ENCODE measurements around the gene TLL1.

TLL1 gene

GRCh38 chr4:165972747-165973146, 99.7 kb downstream of the TLL1 start:
- H3K27me3 ChIP-seq (ENCODE audit: insufficient read depth, low read length) = no peaks in the 10 kb centered on the region
- H3K9ac ChIP-seq (ENCODE audit: low read depth, low read length) = no peak overlapping the region
- H3K9me3 ChIP-seq (ENCODE audit: insufficient read depth, low read depth, low read length) = no peaks in the 10 kb centered on the region
- no peaks in the 10 kb centered on the region for H3K36me3 ChIP-seq (ENCODE audit: insufficient read depth, low read length)
- no peak overlapping the region for H3K27ac ChIP-seq (ENCODE audit: low read depth, low read length)
- H3K4me1 ChIP-seq (ENCODE audit: insufficient read depth, low read length) = no peaks in the 10 kb centered on the region
- H3K4me3 ChIP-seq (ENCODE audit: low read length) = no peak overlapping the region
- WGBS = 89% methylated on average over 1 of the region's 1 CpG

- 96% methylated on average over 2 of the region's 3 CpGs for WGBS
- Histone ChIP-seq H3K9me3 (ENCODE audit: insufficient read depth, low read depth, low read length) (no peaks in the 10 kb centered on the region), H3K27me3 (ENCODE audit: insufficient read depth, low read length) (no peaks in the 10 kb centered on the region), H3K36me3 (ENCODE audit: insufficient read depth, low read length) (no peaks in the 10 kb centered on the region), H3K9ac (ENCODE audit: low read depth, low read length) (no peak overlapping the region), H3K27ac (ENCODE audit: low read depth, low read length) (no peak overlapping the region), H3K4me1 (ENCODE audit: insufficient read depth, low read length) (peaks cover 12% of the 10 kb centered on the region; the same call in 1 of the 2 replicates), H3K4me3 (ENCODE audit: low read length) (no peak overlapping the region)
Observed at GRCh38 chr4:165982934-165983333, 109.9 kb downstream of the TLL1 start.

- no peaks in the 10 kb centered on the region for H3K27me3 ChIP-seq (ENCODE audit: insufficient read depth, low read length)
- 94% methylated on average over 4 of the region's 5 CpGs for WGBS
- H3K9me3 ChIP-seq (ENCODE audit: insufficient read depth, low read depth, low read length) = no peaks in the 10 kb centered on the region
- no peak overlapping the region for H3K27ac ChIP-seq (ENCODE audit: low read depth, low read length)
- H3K4me1 ChIP-seq (ENCODE audit: insufficient read depth, low read length) = peaks cover 12% of the 10 kb centered on the region; the same call in 1 of the 2 replicates
- H3K4me3 ChIP-seq (ENCODE audit: low read length) = no peak overlapping the region
- no peak overlapping the region for H3K9ac ChIP-seq (ENCODE audit: low read depth, low read length)
- H3K36me3 ChIP-seq (ENCODE audit: insufficient read depth, low read length) = no peaks in the 10 kb centered on the region
Observed at GRCh38 chr4:165986956-165987698, 114.1 kb downstream of the TLL1 start.

- H3K36me3 ChIP-seq (ENCODE audit: insufficient read depth, low read length) = no peaks in the 10 kb centered on the region
- no peak overlapping the region for H3K27ac ChIP-seq (ENCODE audit: low read depth, low read length)
- peaks cover 10% of the 10 kb centered on the region; the same call in 1 of the 2 replicates for H3K4me1 ChIP-seq (ENCODE audit: insufficient read depth, low read length)
- H3K9me3 ChIP-seq (ENCODE audit: insufficient read depth, low read depth, low read length) = no peaks in the 10 kb centered on the region
- no peak overlapping the region for H3K9ac ChIP-seq (ENCODE audit: low read depth, low read length)
- H3K4me3 ChIP-seq (ENCODE audit: low read length) = no peak overlapping the region
- 88% methylated on average over 4 of the region's 4 CpGs for WGBS
- H3K27me3 ChIP-seq (ENCODE audit: insufficient read depth, low read length) = no peaks in the 10 kb centered on the region
Observed at GRCh38 chr4:165991325-165992180, 118.5 kb downstream of the TLL1 start.

GRCh38 chr4:165992283-165992682, 119.2 kb downstream of the TLL1 start:
- no peak overlapping the region for H3K27ac ChIP-seq (ENCODE audit: low read depth, low read length)
- no peaks in the 10 kb centered on the region for H3K36me3 ChIP-seq (ENCODE audit: insufficient read depth, low read length)
- H3K9me3 ChIP-seq (ENCODE audit: insufficient read depth, low read depth, low read length) = no peaks in the 10 kb centered on the region
- 96% methylated on average over 1 of the region's 1 CpG for WGBS
- peaks cover 3% of the 10 kb centered on the region; the same call in 1 of the 2 replicates for H3K4me1 ChIP-seq (ENCODE audit: insufficient read depth, low read length)
- no peaks in the 10 kb centered on the region for H3K27me3 ChIP-seq (ENCODE audit: insufficient read depth, low read length)
- no peak overlapping the region for H3K4me3 ChIP-seq (ENCODE audit: low read length)
- no peak overlapping the region for H3K9ac ChIP-seq (ENCODE audit: low read depth, low read length)

GRCh38 chr4:165994701-165995100, 121.7 kb downstream of the TLL1 start:
- H3K36me3 ChIP-seq (ENCODE audit: insufficient read depth, low read length) = no peaks in the 10 kb centered on the region
- no peak overlapping the region for H3K4me3 ChIP-seq (ENCODE audit: low read length)
- no peaks in the 10 kb centered on the region for H3K4me1 ChIP-seq (ENCODE audit: insufficient read depth, low read length)
- no peaks in the 10 kb centered on the region for H3K27me3 ChIP-seq (ENCODE audit: insufficient read depth, low read length)
- no peak overlapping the region for H3K9ac ChIP-seq (ENCODE audit: low read depth, low read length)
- H3K27ac ChIP-seq (ENCODE audit: low read depth, low read length) = no peak overlapping the region
- 84% methylated on average over 1 of the region's 1 CpG for WGBS
- H3K9me3 ChIP-seq (ENCODE audit: insufficient read depth, low read depth, low read length) = no peaks in the 10 kb centered on the region

- no peak overlapping the region for H3K4me3 ChIP-seq (ENCODE audit: low read length)
- H3K4me1 ChIP-seq (ENCODE audit: insufficient read depth, low read length) = no peaks in the 10 kb centered on the region
- H3K36me3 ChIP-seq (ENCODE audit: insufficient read depth, low read length) = no peaks in the 10 kb centered on the region
- no peak overlapping the region for H3K27ac ChIP-seq (ENCODE audit: low read depth, low read length)
- H3K27me3 ChIP-seq (ENCODE audit: insufficient read depth, low read length) = no peaks in the 10 kb centered on the region
- H3K9me3 ChIP-seq (ENCODE audit: insufficient read depth, low read depth, low read length) = no peaks in the 10 kb centered on the region
- no peak overlapping the region for H3K9ac ChIP-seq (ENCODE audit: low read depth, low read length)
- 91% methylated on average over 2 of the region's 2 CpGs for WGBS
Observed at GRCh38 chr4:166003811-166004210, 130.8 kb downstream of the TLL1 start.

- no peak overlapping the region for H3K27ac ChIP-seq (ENCODE audit: low read depth, low read length)
- no peaks in the 10 kb centered on the region for H3K36me3 ChIP-seq (ENCODE audit: insufficient read depth, low read length)
- WGBS = 95% methylated on average over 2 of the region's 2 CpGs
- no peaks in the 10 kb centered on the region for H3K9me3 ChIP-seq (ENCODE audit: insufficient read depth, low read depth, low read length)
- no peaks in the 10 kb centered on the region for H3K4me1 ChIP-seq (ENCODE audit: insufficient read depth, low read length)
- H3K9ac ChIP-seq (ENCODE audit: low read depth, low read length) = no peak overlapping the region
- no peak overlapping the region for H3K4me3 ChIP-seq (ENCODE audit: low read length)
- no peaks in the 10 kb centered on the region for H3K27me3 ChIP-seq (ENCODE audit: insufficient read depth, low read length)
Observed at GRCh38 chr4:166006217-166006616, 133.2 kb downstream of the TLL1 start.

GRCh38 chr4:166008510-166008909, 135.5 kb downstream of the TLL1 start:
- Histone ChIP-seq H3K4me3 (ENCODE audit: low read length) (no peak overlapping the region), H3K27me3 (ENCODE audit: insufficient read depth, low read length) (no peaks in the 10 kb centered on the region), H3K27ac (ENCODE audit: low read depth, low read length) (no peak overlapping the region), H3K4me1 (ENCODE audit: insufficient read depth, low read length) (no peaks in the 10 kb centered on the region), H3K9ac (ENCODE audit: low read depth, low read length) (no peak overlapping the region), H3K36me3 (ENCODE audit: insufficient read depth, low read length) (no peaks in the 10 kb centered on the region), H3K9me3 (ENCODE audit: insufficient read depth, low read depth, low read length) (no peaks in the 10 kb centered on the region)
- 83% methylated on average over 1 of the region's 1 CpG for WGBS

GRCh38 chr4:166012129-166013030, 139.3 kb downstream of the TLL1 start:
- 78% methylated on average over 2 of the region's 2 CpGs for WGBS
- no peaks in the 10 kb centered on the region for H3K4me1 ChIP-seq (ENCODE audit: insufficient read depth, low read length)
- H3K27ac ChIP-seq (ENCODE audit: low read depth, low read length) = no peak overlapping the region
- no peaks in the 10 kb centered on the region for H3K9me3 ChIP-seq (ENCODE audit: insufficient read depth, low read depth, low read length)
- H3K4me3 ChIP-seq (ENCODE audit: low read length) = no peak overlapping the region
- no peak overlapping the region for H3K9ac ChIP-seq (ENCODE audit: low read depth, low read length)
- no peaks in the 10 kb centered on the region for H3K36me3 ChIP-seq (ENCODE audit: insufficient read depth, low read length)
- no peaks in the 10 kb centered on the region for H3K27me3 ChIP-seq (ENCODE audit: insufficient read depth, low read length)
